NB4 (cell line): ENCODE measurements around the gene TMEM223.

Experiments used
- TF ChIP-seq, protein P1 (sequence below): IDR thresholded peaks from one replicate; pipeline ENCODE4 v1.5.1; 2012; ENCODE audit warnings: low read depth, low read length
- TF ChIP-seq, protein P2 (sequence below): IDR thresholded peaks from 2 replicates; pipeline ENCODE4 v1.6.1; 2011; ENCODE audit warnings: low read depth, low read length

DNA sequence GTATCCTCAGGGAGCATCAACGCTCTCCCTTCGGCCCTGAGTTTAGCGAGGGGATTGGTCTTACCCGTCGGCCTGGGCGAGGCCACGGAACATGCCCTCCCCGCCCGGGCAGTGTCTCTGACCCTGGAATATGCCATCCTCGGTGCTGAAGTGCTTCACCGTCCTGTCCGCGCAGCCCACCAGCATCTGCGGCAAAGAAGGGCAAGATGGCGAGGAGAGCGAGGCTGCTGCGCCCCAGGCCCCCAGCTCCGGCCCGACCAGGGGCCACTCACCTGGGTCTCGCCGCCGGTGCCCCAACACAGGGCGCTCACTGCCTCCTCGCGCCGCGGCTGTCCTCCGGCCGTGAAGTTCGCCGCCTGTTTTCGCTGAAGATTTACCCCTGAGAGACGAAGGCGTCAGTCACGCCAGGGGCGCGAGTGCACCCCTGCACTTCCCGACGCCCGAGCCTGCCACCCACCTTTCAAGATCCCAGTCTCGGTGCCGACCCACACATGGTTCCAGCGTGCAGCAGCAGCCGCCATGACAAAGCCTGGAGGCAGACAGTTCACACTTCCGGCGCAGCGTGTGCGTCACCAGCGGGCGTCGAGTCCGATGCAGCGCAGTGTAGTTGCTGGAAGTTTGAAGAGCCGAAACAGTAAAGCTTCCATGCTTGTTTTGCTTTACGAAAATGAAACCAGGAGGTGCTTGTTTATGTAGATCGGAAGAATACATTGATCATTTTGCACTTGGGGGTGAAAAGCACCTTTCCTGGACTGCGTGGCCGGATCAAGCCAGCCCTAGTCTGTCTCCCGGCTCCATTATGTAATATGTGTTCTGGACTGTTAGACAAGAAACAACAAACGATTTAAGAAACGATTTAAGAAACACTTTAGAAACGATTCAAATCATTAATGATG is 47.5 kb upstream of the TMEM223 start, which contains the start of gene WDR74:
- TF ChIP-seq, protein P1, sequence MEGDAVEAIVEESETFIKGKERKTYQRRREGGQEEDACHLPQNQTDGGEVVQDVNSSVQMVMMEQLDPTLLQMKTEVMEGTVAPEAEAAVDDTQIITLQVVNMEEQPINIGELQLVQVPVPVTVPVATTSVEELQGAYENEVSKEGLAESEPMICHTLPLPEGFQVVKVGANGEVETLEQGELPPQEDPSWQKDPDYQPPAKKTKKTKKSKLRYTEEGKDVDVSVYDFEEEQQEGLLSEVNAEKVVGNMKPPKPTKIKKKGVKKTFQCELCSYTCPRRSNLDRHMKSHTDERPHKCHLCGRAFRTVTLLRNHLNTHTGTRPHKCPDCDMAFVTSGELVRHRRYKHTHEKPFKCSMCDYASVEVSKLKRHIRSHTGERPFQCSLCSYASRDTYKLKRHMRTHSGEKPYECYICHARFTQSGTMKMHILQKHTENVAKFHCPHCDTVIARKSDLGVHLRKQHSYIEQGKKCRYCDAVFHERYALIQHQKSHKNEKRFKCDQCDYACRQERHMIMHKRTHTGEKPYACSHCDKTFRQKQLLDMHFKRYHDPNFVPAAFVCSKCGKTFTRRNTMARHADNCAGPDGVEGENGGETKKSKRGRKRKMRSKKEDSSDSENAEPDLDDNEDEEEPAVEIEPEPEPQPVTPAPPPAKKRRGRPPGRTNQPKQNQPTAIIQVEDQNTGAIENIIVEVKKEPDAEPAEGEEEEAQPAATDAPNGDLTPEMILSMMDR = no peak
- TF ChIP-seq, protein P2, sequence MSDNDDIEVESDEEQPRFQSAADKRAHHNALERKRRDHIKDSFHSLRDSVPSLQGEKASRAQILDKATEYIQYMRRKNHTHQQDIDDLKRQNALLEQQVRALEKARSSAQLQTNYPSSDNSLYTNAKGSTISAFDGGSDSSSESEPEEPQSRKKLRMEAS = peak; percentile 99
